A549 (cell line): ENCODE measurements around the gene OR8A1. TPM values are rescaled to one million over a fixed set of nuclear protein-coding genes. Genes with fewer than 3 reads are reported as not detected.
A peak's percentile ranks its signal among the peaks of the same experiment; 100 is the strongest.

ENCODE experiments used
- ATAC-seq, 2 experiments: fragments of 200-7000 bp in 1 of 2; fragments of >200 bp in 1 of 2; cut with Nextera tagmentation in 1 of 2; cut with Tn5 transposase in 1 of 2; 3 replicates each; pipeline versions ENCODE4 v1.8.0 to v1.9.1; 2018 to 2020; ENCODE audit warnings: mild to moderate bottlenecking in 1 of 2, moderate library complexity in 1 of 2
- CTCF ChIA-PET: fragments of 300-600 bp; sonication (Branson Sonifier 250); formaldehyde crosslinking; extraction: SDS; loops from one replicate; lab custom pipeline; 2021; ENCODE audit warnings: antibody characterized with exemption, inconsistent platforms; lab: Yijun Ruan, JAX
- POLR2A ChIA-PET: fragments of 350-600 bp; formaldehyde crosslinking; extraction: SDS; loops from one replicate; lab custom pipeline; 2021; ENCODE audit warnings: antibody characterized with exemption, inconsistent platforms; lab: Yijun Ruan, JAX
- DNase-seq, 2 experiments: peaks; one replicate each; pipeline versions ENCODE4 v3.0.0 to v3.0.0-alpha.2; 2011 to 2016; ENCODE audit warnings: low read depth in 1 of 2, low spot score in 1 of 2
- FAIRE-seq: peaks from 2 replicates; lab custom pipeline; 2011; peaks lifted over from hg19 to GRCh38; lab: Jason Lieb, UNC
- H3K27ac ChIP-seq, 2 experiments: fragments of >200 bp; sonication (Bioruptor Twin); formaldehyde crosslinking; 3 replicates each; pipeline ENCODE4 v1.5.1; 2016 to 2017
- H3K4me1 ChIP-seq: fragments of >200 bp; sonication (Bioruptor Twin); formaldehyde crosslinking; 3 replicates; pipeline ENCODE4 v1.6.1; 2016
- H3K4me2 ChIP-seq: fragments of >200 bp; sonication (Bioruptor Twin); formaldehyde crosslinking; 3 replicates; pipeline ENCODE4 v1.6.1; 2016
- H3K4me3 ChIP-seq: fragments of >200 bp; sonication (Bioruptor Twin); formaldehyde crosslinking; 3 replicates; pipeline ENCODE4 v1.5.1; 2016
- H3K9me3 ChIP-seq: fragments of >200 bp; sonication (Bioruptor Twin); formaldehyde crosslinking; 3 replicates; pipeline ENCODE4 v1.6.1; 2016
- ATOH8 ChIP-seq: fragments of 250-450 bp; sonication (Bioruptor Pico); IDR thresholded peaks from 2 replicates; pipeline ENCODE4 v1.5.0; 2020; ENCODE audit warnings: low read depth, mild to moderate bottlenecking, moderate library complexity
- CBX2 ChIP-seq: fragments of 200-600 bp; sonication (generic); IDR thresholded peaks from 2 replicates; pipeline ENCODE4 v1.6.1; 2016; ENCODE audit warnings: low read depth, mild to moderate bottlenecking, borderline replicate concordance
- CBX8 ChIP-seq: fragments of 200-600 bp; sonication (generic); IDR thresholded peaks from 2 replicates; pipeline ENCODE4 v1.6.1; 2016
- CHD4 ChIP-seq: fragments of 200-600 bp; sonication (generic); IDR thresholded peaks from 2 replicates; pipeline ENCODE4 v1.6.1; 2016; ENCODE audit warnings: antibody characterized with exemption, mild to moderate bottlenecking, borderline replicate concordance
- CTCF ChIP-seq: fragments of >200 bp; sonication (Bioruptor Twin); formaldehyde crosslinking; IDR thresholded peaks from 3 replicates; pipeline ENCODE4 v1.5.1; 2016
- E2F6 ChIP-seq: IDR thresholded peaks from 2 replicates; pipeline ENCODE4 v1.6.1; 2012; ENCODE audit warnings: low read depth, borderline replicate concordance
- EHF ChIP-seq: fragments of 250-450 bp; sonication (Bioruptor Pico); IDR thresholded peaks from 2 replicates; pipeline ENCODE4 v1.5.0; 2020; ENCODE audit warnings: mild to moderate bottlenecking
- EHMT2 ChIP-seq: fragments of 200-600 bp; sonication (generic); IDR thresholded peaks from 2 replicates; pipeline ENCODE4 v1.6.1; 2016; ENCODE audit warnings: antibody characterized with exemption, low read depth, mild to moderate bottlenecking, moderate library complexity
- EP300 ChIP-seq, 2 experiments: fragments of >200 bp; sonication (Bioruptor Twin); formaldehyde crosslinking; IDR thresholded peaks; 2 replicates in 1 of 2; 3 replicates in 1 of 2; pipeline ENCODE4 v1.6.1; 2016 to 2017
- HDAC2 ChIP-seq: fragments of 200-600 bp; sonication (generic); IDR thresholded peaks from 2 replicates; pipeline ENCODE4 v1.6.1; 2016
- HES2 ChIP-seq: fragments of >200 bp; sonication (Bioruptor Twin); formaldehyde crosslinking; IDR thresholded peaks from 2 replicates; pipeline ENCODE4 v1.6.1; 2016
- HEYL ChIP-seq: fragments of 250-450 bp; sonication (Bioruptor Pico); IDR thresholded peaks from 2 replicates; pipeline ENCODE4 v1.8.0; 2021; ENCODE audit warnings: mild to moderate bottlenecking, moderate library complexity
- JUN ChIP-seq, 2 experiments: fragments of >200 bp; sonication (Bioruptor Twin); formaldehyde crosslinking; IDR thresholded peaks; 2 replicates in 1 of 2; 3 replicates in 1 of 2; pipeline ENCODE4 v1.6.1; 2016 to 2017
- KDM5A ChIP-seq: fragments of 200-600 bp; sonication (generic); IDR thresholded peaks from 2 replicates; pipeline ENCODE4 v1.6.1; 2016; ENCODE audit warnings: antibody characterized with exemption, mild to moderate bottlenecking
- MAX ChIP-seq: IDR thresholded peaks from 2 replicates; pipeline ENCODE4 v1.6.1; 2012
- MAZ ChIP-seq: fragments of 150-350 bp; IDR thresholded peaks from 2 replicates; pipeline ENCODE4 v1.6.1; 2014; ENCODE audit warnings: antibody characterized with exemption, low read depth, low read length, borderline replicate concordance
- NPAS2 ChIP-seq: fragments of 250-450 bp; sonication (Bioruptor Pico); IDR thresholded peaks from 2 replicates; pipeline ENCODE4 v1.8.0; 2022; ENCODE audit warnings: mild to moderate bottlenecking, moderate library complexity, borderline replicate concordance
- NR3C1 ChIP-seq: fragments of >200 bp; sonication (Bioruptor Twin); formaldehyde crosslinking; IDR thresholded peaks from 3 replicates; pipeline ENCODE4 v1.6.1; 2017
- PHF8 ChIP-seq: fragments of 200-600 bp; sonication (generic); IDR thresholded peaks from 2 replicates; pipeline ENCODE4 v1.6.1; 2016; ENCODE audit warnings: low read depth, mild to moderate bottlenecking, antibody characterized with exemption, moderate library complexity, borderline replicate concordance
- RARB ChIP-seq: fragments of 250-450 bp; sonication (Bioruptor Pico); IDR thresholded peaks from 2 replicates; pipeline ENCODE4 v1.8.0; 2021; ENCODE audit warnings: mild to moderate bottlenecking, moderate library complexity
- RCOR1 ChIP-seq: fragments of 150-350 bp; IDR thresholded peaks from 2 replicates; pipeline ENCODE4 v1.6.1; 2014; ENCODE audit warnings: antibody characterized with exemption, low read length, low read depth
- RNF2 ChIP-seq: fragments of 200-600 bp; sonication (generic); IDR thresholded peaks from 2 replicates; pipeline ENCODE4 v1.6.1; 2016; ENCODE audit warnings: low read depth, mild to moderate bottlenecking, antibody characterized with exemption, moderate library complexity, borderline replicate concordance
- TFCP2L1 ChIP-seq: fragments of 250-450 bp; sonication (Bioruptor Pico); IDR thresholded peaks from 2 replicates; pipeline ENCODE4 v1.5.0; 2021; ENCODE audit warnings: mild to moderate bottlenecking
- ZNF302 ChIP-seq: fragments of 250-450 bp; sonication (Bioruptor Pico); IDR thresholded peaks from 2 replicates; pipeline ENCODE4 v1.9.0; 2021; ENCODE audit warnings: inconsistent platforms, mild to moderate bottlenecking, moderate library complexity
- WGBS: methylation state at CpG from one replicate; pipeline ENCODE4 v1.1.6; 2017; ENCODE audit errors: missing lambda C conversion rate; 5-methylcytosine and 5-hydroxymethylcytosine counted together
- polyA plus RNA-seq, 4 experiments: library from polyadenylated mRNA; depleted of rRNA in 3 of 4; stranded (reverse); fragments of >200 nt; fragmentation: RNase III in 1 of 4; extraction: RNeasy Plus Mini Kit Qiagen cat#74134 plus additional on column Dnase treatment in 1 of 4; gene quantifications; 2 replicates in 3 of 4; 3 replicates in 1 of 4; pipeline ENCODE4 v1.2.3, GENCODE V29; 2011 to 2017

OR8A1 gene
- polyA plus RNA-seq, 2 of the 4 experiments (the other 2 are of a cell fraction) = not detected

- TF ChIP-seq EHF (CRISPR knock-in tag) (no peak), JUN (IDR thresholded peaks at IDR 0.05) (no peak), MAX (no peak), TFCP2L1 (CRISPR knock-in tag) (no peak), RARB (CRISPR knock-in tag) (no peak), KDM5A (no peak), CBX2 (no peak), ZNF302 (CRISPR knock-in tag) (no peak), RCOR1 (no peak), HEYL (CRISPR knock-in tag) (no peak)
- TF ChIP-seq, all 56 proteins: peak for 0
- Histone ChIP-seq H3K27ac (no peak overlapping the region), H3K4me3 (no peak overlapping the region), H3K9me3 (no peaks in the 10 kb centered on the region), H3K4me1 (no peaks in the 10 kb centered on the region), H3K4me2 (peak overlapping the region; percentile 33; the same call in 1 of the 3 replicates)
- DNase-seq (peak in 1 of 2 experiments; percentile 26), FAIRE-seq (no peak), ATAC-seq (peak; percentile 19 to 64; a peak in 4 of 6 replicates)
- ChIA-PET POLR2A (no interaction called here), CTCF (no interaction called here)
- 0% methylated on average over 1 of the region's 1 CpG for WGBS
Measured at GRCh38 chr11:124538019-124538418, 31.8 kb upstream of the OR8A1 start.

- CTCF ChIA-PET = no interaction called here
- H3K27ac ChIP-seq = no peak overlapping the region
- FAIRE-seq = no peak
- DNase-seq = no peak
- POLR2A ChIA-PET = no interaction called here
- 23% methylated on average over 6 of the region's 6 CpGs for whole genome bisulfite sequencing
- H3K4me2 ChIP-seq = no peak overlapping the region
- no peaks in the 10 kb centered on the region for H3K9me3 ChIP-seq
- H3K4me1 ChIP-seq = no peaks in the 10 kb centered on the region
- H3K4me3 ChIP-seq = no peak overlapping the region
- TF ChIP-seq CTCF (no peak), HES2 (no peak)
- ATAC-seq = no peak
Measured at GRCh38 chr11:124541204-124541603, 28.6 kb upstream of the OR8A1 start.

- Histone ChIP-seq H3K9me3 (no peaks in the 10 kb centered on the region), H3K4me1 (no peaks in the 10 kb centered on the region), H3K4me3 (no peak overlapping the region), H3K4me2 (no peak overlapping the region), H3K27ac (no peak overlapping the region)
- FAIRE-seq (no peak), ATAC-seq (no peak), DNase-seq (no peak)
- TF ChIP-seq JUN (IDR thresholded peaks at IDR 0.05) (no peak), CHD4 (no peak), E2F6 (no peak), MAX (no peak), RNF2 (no peak), MAZ (no peak), NR3C1 (no peak), NPAS2 (no peak)
- 45% methylated on average over 6 of the region's 6 CpGs for WGBS
- POLR2A ChIA-PET = no interaction called here
- CTCF ChIA-PET = interaction anchor here (1.1 kb wide), 1 partner anchor 43 kb away, joined by 3 read pairs; no protein-coding TSS in a partner anchor
Measured at GRCh38 chr11:124543145-124543544, 26.7 kb upstream of the OR8A1 start.

- DNase-seq (no peak), FAIRE-seq (no peak), ATAC-seq (no peak)
- Histone ChIP-seq H3K4me2 (no peak within 1 kb of the TSS), H3K9me3 (no peaks in the 10 kb centered on the region), H3K4me3 (no peak within 1 kb of the TSS), H3K4me1 (no peaks in the 10 kb centered on the region), H3K27ac (no peak within 1 kb of the TSS)
- ChIA-PET CTCF (interaction anchor here (1.1 kb wide), 1 partner anchor 42 kb away, joined by 3 read pairs; no protein-coding TSS in a partner anchor), POLR2A (no interaction called here)
- WGBS = 28% methylated on average over 5 of the region's 5 CpGs
- TF ChIP-seq CTCF = no peak
- TF ChIP-seq CBX2 = no peak
- TF ChIP-seq E2F6 = no peak
- no peak for TF ChIP-seq PHF8
- TF ChIP-seq CBX8 = no peak
- TF ChIP-seq ZNF302 (CRISPR knock-in tag) = no peak
- TF ChIP-seq EHMT2 = no peak
- TF ChIP-seq RARB (CRISPR knock-in tag) = no peak
- no peak for TF ChIP-seq ATOH8
- no peak for TF ChIP-seq NR3C1
- TF ChIP-seq EP300 (IDR thresholded peaks at IDR 0.05) = no peak
- no peak for TF ChIP-seq HDAC2
- TF ChIP-seq RCOR1 = no peak
Measured at GRCh38 chr11:124543554-124543953, 26.2 kb upstream of the OR8A1 start, which contains the start of gene OR8B12. Gene OR8B12, minus strand, starts transcription at chr11:124543654. Its CDS starts 0 bp downstream, at chr11:124543654.
